NK-92 (cell line): Measurements from ENCODE around the gene VSTM2B.

Source experiments
- DNase-seq: peaks from one replicate; lab custom pipeline; 2025; ENCODE audit not compliant: unreplicated experiment; lab: John Stamatoyannopoulos, UW

The VSTM2B gene

DNA sequence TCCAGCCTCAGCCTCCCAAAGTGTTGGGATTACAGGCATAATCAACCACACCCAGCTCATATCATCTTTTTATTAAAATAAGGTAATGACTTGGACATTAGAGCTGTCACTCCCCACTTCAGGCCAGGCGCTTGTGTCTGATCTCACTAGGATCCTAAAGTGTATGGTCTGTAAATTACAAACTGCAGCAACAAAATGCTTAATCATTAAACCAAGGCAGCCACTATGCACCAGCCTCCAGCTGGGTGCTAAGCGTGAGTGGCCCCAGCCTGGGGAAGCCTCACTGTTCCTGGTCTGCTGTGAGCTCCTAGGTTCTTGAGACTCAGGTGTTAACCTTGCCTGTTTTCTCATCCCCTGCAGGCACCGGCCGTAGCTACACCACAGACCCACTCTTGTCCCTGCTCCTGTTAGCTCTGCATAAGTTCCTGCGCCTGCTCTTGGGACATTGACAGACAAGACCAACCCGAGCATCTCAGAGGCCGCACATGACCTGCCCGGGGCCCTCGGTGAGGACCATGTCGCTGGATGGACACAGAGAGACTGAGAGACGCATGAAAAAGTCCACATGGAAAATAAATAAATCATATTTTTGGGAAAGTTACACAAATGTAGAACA is 37.8 kb downstream of the VSTM2B start:
- no peak for DNase-seq

- no peak for DNase-seq
Observed at GRCh38 chr19:29564574-29565005, 38.8 kb downstream of the VSTM2B start.

DNA sequence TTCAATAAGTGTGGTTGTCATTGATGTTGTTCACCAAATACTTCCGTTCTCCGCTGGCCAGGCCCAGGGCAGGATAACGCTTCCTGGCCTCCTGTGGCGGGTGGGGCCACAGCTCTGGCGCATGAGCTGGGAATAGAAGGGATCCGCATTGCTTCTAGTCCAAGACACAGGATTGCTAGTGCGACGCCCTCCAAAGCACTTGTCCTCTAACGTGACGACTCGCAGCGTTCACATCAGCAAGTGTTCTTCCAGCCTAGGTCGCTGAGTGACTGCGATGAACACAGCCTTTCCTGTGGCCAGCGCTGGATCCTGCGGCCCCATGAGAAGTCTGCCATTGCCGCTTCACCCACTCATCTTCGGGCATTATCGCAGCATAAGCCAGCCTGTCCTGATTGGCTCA is 39.4 kb downstream of the VSTM2B start:
- no peak for DNase-seq

GRCh38 chr19:29566496-29567054 is 40.8 kb downstream of the VSTM2B start:
- no peak for DNase-seq

DNA sequence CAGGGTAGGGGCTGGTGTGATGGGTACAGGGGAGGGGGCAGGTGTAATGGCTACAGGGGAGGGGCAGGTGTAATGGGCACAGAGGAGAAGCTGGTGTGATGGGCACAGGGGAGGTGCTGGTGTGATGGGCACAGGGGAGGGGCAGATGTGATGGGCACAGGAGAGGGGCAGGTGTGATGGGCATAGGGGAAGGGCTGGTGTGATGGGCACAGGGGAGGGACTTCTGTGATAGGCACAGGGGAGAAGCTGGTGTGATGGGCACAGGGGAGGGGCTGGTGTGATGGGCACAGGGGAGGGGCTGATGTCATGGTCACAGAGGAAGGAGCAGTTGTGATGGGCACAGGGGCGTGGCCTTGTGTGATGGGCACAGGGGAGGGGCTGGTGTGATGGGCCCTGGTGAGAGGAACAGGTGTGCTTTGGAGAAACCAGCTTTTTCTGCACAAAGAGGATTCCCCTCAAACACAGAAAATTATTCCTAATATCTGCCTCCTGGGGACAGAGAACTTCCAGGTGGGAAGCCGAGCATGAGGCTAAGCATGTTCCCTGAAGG is 41.6 kb downstream of the VSTM2B start:
- DNase-seq: no peak

GRCh38 chr19:29568036-29569025 is 42.5 kb downstream of the VSTM2B start:
- DNase-seq: no peak

DNA sequence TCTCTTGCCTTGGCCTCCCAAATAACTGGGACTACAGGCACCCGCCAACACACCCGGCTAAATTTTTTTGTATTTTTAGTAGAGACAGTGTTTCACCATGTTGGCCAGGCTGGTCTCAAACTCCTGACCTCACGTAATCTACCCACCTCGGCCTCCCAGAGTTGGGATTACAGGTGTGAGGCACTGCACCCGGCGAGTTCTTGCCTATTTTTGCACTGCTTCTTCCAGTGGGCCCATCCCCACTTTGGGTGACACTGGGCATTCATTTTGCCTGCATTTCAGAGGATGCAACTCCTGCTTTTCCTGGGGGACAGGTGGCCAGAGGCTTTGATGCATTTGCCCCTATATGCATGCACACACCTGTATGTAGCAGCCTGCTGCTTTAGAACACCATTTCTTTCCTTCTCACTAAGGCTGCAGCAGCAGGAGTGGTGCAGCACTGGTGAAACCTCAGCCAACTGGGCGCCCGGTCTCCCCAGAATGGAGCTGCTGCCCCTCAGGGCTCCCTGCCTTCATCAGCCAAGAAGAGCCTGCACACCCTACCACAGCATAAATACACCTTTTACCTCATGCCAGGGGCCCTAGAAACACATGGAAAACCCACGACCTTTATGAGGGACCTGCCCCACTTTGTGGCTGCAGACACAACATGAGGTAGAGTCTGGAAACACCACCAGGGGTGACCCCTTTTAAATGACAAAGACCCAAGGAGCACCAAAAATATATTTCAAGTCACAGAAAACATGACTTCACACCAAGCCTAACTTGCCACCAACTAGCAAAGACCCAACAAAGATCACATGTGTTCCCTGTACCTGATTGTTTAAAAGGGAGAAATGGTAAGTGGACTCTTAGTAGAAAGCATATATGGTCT is 43.5 kb downstream of the VSTM2B start:
- no peak for DNase-seq

GRCh38 chr19:29571181-29571580 is 45.4 kb downstream of the VSTM2B start:
- DNase-seq: no peak

DNA sequence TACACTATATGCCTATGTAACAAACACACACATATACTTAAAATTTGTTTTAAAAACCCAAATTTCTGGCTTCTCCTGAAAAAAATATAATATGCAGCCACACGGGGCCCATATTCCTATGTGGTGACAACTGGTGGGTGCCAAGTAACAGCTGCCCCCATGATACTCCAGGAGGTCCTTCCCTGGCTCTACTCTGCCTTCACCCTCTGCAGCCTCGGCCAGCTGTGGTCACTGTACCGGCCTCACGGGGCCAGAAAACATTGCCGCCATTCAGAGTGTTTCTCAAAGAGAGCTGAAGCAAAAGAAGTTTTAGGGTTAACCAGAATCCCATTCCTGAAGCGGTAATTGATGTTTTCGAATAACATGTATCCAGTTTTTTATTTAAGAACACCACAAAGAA is 47.7 kb downstream of the VSTM2B start:
- DNase-seq: no peak

DNA sequence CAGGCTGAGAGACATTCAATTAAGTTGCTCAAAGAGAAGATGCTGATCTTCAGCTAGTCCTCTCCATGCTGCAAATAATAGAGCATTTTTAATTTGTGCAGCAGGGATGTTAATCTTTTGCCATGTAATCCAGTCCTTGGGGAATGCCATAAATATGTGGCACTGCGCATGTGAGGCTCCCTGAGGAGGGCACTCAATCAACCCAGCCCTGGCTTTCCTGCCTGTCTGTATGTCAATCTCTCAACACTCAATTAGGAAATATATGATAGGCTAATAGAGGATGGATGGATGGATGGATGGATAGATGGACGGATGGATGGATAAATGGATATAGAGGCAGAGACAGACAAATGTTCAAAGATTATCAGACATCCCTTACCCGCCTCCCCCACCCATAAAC is 48.7 kb downstream of the VSTM2B start:
- DNase-seq: no peak

GRCh38 chr19:29576046-29576606 is 50.3 kb downstream of the VSTM2B start:
- DNase-seq: no peak

GRCh38 chr19:29576761-29577648 is 51.2 kb downstream of the VSTM2B start:
- no peak for DNase-seq

DNA sequence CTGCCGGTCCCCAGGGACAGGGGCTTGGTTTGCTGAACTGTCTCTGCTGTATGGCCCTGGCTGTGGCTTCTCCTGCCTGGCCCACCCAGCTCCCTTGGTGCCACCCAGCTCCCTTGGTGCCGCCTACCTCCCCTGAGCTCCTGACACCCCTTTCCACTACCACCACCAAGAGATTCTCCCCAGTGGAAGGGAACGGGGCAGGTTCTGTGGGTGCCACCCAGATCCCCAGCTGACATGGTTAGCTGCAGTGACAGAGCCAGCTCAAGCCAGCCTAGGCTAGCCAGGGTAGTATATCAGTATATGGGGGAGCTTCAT is 51.8 kb downstream of the VSTM2B start:
- DNase-seq: no peak

DNA sequence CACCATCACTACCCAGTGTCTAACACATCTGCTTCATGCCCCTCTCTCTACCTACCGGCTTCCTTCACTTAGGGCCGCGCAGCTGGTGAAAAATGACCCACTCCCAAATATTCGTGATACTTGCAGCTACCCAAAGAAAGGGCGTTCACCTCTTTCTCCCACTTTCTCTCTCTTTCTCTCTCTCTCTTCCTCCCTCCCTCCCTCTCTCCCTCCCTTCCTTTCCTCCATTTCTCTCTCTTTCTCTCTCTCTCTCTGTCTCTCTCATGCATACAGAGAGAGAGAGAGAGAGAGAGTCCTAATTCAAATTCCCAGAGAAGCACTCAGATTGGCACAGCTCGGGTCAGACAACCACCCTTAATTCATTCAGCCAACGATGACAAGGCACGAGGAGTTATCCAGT is 52.6 kb downstream of the VSTM2B start:
- no peak for DNase-seq

DNA sequence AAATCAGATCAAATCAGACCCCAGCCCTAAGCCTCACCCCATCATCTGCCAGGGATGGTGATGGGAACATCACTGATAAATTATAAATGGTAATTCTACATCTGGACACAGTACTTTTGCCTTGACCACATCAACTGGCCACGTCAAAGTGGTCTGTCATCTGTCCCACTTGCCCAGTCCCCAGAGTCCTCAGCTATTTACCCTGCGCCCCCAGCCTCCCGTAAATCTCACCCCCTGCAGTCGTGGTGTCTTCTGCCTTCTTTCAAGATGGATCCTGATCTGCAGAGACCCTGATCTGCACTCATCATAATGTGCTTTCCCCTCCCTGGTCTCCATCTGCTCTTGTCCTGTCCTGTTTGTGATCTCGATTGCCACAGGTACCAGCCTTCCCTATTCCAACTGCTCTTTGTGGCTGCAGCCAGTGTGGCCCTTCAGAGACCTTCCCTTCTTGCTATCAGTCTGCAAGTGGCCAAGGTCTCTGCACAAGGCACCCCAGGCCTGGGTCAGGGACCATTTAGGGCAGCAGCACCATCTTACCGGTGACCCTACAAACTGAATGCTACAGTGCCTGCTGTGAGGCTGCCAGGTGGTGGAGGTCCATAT is 53.6 kb downstream of the VSTM2B start:
- no peak for DNase-seq

DNA sequence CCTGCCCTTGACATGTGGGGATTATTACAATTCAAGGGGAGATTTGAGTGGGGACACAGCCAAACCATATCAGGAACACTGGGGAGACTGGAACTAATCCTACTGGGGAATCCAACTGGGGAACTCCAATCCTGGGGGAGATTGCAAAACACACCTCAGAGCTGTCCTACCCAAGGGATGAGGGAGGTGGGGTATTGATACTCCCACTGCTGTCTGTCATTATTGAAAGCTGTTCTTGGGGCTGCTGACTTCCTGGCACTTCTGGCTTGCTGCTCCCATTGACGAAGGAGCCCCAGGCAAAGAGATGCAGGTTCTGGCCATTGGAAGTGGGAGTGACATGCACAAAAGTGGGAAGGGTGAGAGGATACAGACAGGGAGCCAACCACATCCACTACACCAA is 55.6 kb downstream of the VSTM2B start:
- no peak for DNase-seq

- DNase-seq: no peak
Observed at GRCh38 chr19:29583196-29583999, 57.6 kb downstream of the VSTM2B start.

GRCh38 chr19:29586401-29586800 is 60.6 kb downstream of the VSTM2B start:
- DNase-seq: no peak
